ENCODE results near the gene PNPLA2. TPM values are rescaled to one million over a fixed set of nuclear protein-coding genes. Genes with fewer than 3 reads are reported as not detected.

PNPLA2 gene
- total and polyA plus RNA-seq, 10 of the 15 experiments (the other 5 are each of a cell fraction or from before 2014, with no cell fraction given) = 0.19 to 34.0 (median 8.1) TPM

DNA sequence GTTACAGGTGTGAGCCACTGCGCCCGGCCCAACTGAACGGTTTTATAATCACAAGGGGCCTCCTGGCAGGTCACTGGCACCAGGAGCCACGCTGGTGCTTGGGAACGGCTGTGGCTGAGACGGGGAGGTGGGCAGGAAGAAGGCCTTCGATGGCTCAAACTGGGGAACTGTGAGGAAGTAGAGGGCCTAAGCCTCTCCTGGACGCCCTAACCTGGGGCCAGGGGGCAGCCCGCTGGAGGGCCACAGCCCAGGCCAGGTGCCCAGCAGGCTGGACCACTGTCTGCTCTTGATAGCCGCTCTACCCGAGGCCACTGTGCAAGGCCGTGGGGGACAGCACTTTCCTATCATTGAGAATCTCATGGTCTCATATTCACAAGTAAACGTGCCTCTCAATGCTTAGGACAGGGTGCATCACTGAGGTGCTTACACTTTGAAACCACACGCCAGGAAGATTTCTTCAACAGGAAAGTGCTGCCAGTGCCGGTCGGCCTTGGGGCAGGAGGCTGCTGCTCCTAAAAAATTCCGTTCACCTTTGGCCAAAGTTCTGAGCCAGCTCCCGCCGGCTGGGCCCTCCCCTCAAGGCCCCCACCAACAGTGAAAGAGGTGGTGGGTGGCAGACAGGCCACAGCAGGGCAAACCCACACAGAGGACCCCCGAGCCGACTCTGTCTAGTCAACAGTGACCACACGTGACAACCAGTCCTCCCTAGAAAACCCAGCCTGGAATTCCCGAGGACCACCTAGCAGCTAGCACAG is 48.6 kb upstream of the PNPLA2 start:
- CTCF ChIA-PET = no interaction called here
- in situ Hi-C loops (cut with MboI) = no loop called here
- SMC1A ChIA-PET (ENCODE audit: uncharacterized antibody, unreplicated experiment) = no interaction called here

More for the DNA sequence above, 48.6 kb upstream of the PNPLA2 start:
- H3K27me3 ChIP-seq (replicated peaks in 1 of 2; ENCODE audit: control insufficient read depth in 2 of 2, insufficient read depth in 2 of 2, low read length in 1 of 2) = no peaks in the 10 kb centered on the region
- WGBS (ENCODE audit: insufficient coverage, insufficient replicate concordance, low lambda C conversion rate, missing lambda C conversion rate) = 88% methylated on average over 23 of the region's 23 CpGs
- peaks cover 10% of the 10 kb centered on the region for H3K79me2 ChIP-seq (ENCODE audit: control insufficient read depth, insufficient read depth, low read length)
- ChIA-PET RAD21 (ENCODE audit: unreplicated experiment) (no interaction called here), POLR2A (interaction anchor here (0.7 kb wide), 1 partner anchor 13 kb away, joined by 3 read pairs; no protein-coding TSS in a partner anchor)
- no peak overlapping the region for H2AFZ ChIP-seq (ENCODE audit: control insufficient read depth, low read depth, low read length)
- H3K9ac ChIP-seq (ENCODE audit: control insufficient read depth, insufficient read depth, low read length) = no peak overlapping the region
- intact Hi-C loops (cut with micrococcal nuclease; ENCODE audit: unreplicated experiment) = no loop called here
- TSS peak; percentile 62 for BruUV-seq (replicated peaks)
- FAIRE-seq (no peak), ATAC-seq (no peak), DNase-seq (ENCODE audit: low read depth, low spot score) (no peak)
- no peaks in the 10 kb centered on the region for H4K20me1 ChIP-seq (ENCODE audit: control insufficient read depth, insufficient read depth)
- peaks cover 8 to 31% of the 10 kb centered on the region in 2 experiments; a peak in 3 of 4 replicates for H3K36me3 ChIP-seq (ENCODE audit: control insufficient read depth in 2 of 2, insufficient read depth in 2 of 2, low read length in 1 of 2)
- peaks cover 2% of the 10 kb centered on the region for H3K4me1 ChIP-seq (ENCODE audit: control insufficient read depth, insufficient read depth, low read length)
- no peak overlapping the region for H3K4me2 ChIP-seq (ENCODE audit: control insufficient read depth, insufficient read depth)
- TF ChIP-seq CBX3 (IDR thresholded peaks at IDR 0.05; ENCODE audit: borderline replicate concordance, low read depth) (no peak), SMAD5 (IDR thresholded peaks at IDR 0.05; ENCODE audit: low read depth) (no peak), HDAC6 (IDR thresholded peaks at IDR 0.05; ENCODE audit: unreplicated experiment) (no peak), SUZ12 (IDR thresholded peaks at IDR 0.05; ENCODE audit: unreplicated experiment) (no peak), ZNF592 (IDR thresholded peaks at IDR 0.05) (no peak), NFYB (IDR thresholded peaks at IDR 0.05; ENCODE audit: insufficient read depth, low read depth, low read length) (no peak), CEBPB (IDR thresholded peaks at IDR 0.05; ENCODE audit: borderline replicate concordance in 1 of 2, low read depth in 2 of 2, low read length in 2 of 2) (no peak), RAD51 (IDR thresholded peaks at IDR 0.05) (no peak), ZSCAN29 (IDR thresholded peaks at IDR 0.05) (no peak), ZNF207 (IDR thresholded peaks at IDR 0.05; ENCODE audit: borderline replicate concordance) (no peak), SIN3A (IDR thresholded peaks at IDR 0.05; ENCODE audit: low read depth, low read length) (no peak), ZZZ3 (IDR thresholded peaks at IDR 0.05; ENCODE audit: control insufficient read depth, insufficient read length, low read depth) (no peak), JUNB (IDR thresholded peaks at IDR 0.05) (no peak)
- TF ChIP-seq, protein P1, sequence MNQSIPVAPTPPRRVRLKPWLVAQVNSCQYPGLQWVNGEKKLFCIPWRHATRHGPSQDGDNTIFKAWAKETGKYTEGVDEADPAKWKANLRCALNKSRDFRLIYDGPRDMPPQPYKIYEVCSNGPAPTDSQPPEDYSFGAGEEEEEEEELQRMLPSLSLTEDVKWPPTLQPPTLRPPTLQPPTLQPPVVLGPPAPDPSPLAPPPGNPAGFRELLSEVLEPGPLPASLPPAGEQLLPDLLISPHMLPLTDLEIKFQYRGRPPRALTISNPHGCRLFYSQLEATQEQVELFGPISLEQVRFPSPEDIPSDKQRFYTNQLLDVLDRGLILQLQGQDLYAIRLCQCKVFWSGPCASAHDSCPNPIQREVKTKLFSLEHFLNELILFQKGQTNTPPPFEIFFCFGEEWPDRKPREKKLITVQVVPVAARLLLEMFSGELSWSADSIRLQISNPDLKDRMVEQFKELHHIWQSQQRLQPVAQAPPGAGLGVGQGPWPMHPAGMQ (IDR thresholded peaks at IDR 0.05; ENCODE audit: borderline replicate concordance) = no peak
- TF ChIP-seq, protein P2, sequence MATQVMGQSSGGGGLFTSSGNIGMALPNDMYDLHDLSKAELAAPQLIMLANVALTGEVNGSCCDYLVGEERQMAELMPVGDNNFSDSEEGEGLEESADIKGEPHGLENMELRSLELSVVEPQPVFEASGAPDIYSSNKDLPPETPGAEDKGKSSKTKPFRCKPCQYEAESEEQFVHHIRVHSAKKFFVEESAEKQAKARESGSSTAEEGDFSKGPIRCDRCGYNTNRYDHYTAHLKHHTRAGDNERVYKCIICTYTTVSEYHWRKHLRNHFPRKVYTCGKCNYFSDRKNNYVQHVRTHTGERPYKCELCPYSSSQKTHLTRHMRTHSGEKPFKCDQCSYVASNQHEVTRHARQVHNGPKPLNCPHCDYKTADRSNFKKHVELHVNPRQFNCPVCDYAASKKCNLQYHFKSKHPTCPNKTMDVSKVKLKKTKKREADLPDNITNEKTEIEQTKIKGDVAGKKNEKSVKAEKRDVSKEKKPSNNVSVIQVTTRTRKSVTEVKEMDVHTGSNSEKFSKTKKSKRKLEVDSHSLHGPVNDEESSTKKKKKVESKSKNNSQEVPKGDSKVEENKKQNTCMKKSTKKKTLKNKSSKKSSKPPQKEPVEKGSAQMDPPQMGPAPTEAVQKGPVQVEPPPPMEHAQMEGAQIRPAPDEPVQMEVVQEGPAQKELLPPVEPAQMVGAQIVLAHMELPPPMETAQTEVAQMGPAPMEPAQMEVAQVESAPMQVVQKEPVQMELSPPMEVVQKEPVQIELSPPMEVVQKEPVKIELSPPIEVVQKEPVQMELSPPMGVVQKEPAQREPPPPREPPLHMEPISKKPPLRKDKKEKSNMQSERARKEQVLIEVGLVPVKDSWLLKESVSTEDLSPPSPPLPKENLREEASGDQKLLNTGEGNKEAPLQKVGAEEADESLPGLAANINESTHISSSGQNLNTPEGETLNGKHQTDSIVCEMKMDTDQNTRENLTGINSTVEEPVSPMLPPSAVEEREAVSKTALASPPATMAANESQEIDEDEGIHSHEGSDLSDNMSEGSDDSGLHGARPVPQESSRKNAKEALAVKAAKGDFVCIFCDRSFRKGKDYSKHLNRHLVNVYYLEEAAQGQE (IDR thresholded peaks at IDR 0.05; ENCODE audit: low read depth, low read length) = no peak
- no peaks in the 10 kb centered on the region for H3K9me3 ChIP-seq (replicated peaks; ENCODE audit: control insufficient read depth, insufficient read depth, low read length)
- H3K27ac ChIP-seq (ENCODE audit: control insufficient read depth, insufficient read depth) = no peak overlapping the region
- H3K4me3 ChIP-seq = no peak overlapping the region

Data from GM12878 (cell line).